Measurements from ENCODE around the gene ARHGEF26.

Gene ARHGEF26

DNA sequence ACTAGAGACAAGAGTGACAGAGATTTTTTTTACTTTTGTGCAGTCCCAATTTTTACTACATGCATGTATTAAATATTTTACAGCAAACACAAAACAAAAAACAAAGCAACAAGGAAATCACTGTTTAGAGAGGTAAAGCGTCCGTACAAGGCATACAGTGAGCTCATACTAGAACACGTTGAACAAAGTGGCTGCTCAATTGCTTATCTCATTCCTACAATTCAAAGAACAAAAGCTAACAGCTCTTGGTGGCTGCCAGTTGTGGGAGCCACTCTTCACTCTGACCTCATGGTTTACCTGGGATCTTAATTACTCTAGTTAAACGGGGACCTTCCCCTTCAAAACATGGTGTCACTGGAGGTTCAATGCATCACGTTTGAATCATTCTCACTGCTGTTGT lies 7.6 kb upstream of the ARHGEF26 start:
- DNase-seq (ENCODE audit: low read depth in 2 of 2), result no peak

DNA sequence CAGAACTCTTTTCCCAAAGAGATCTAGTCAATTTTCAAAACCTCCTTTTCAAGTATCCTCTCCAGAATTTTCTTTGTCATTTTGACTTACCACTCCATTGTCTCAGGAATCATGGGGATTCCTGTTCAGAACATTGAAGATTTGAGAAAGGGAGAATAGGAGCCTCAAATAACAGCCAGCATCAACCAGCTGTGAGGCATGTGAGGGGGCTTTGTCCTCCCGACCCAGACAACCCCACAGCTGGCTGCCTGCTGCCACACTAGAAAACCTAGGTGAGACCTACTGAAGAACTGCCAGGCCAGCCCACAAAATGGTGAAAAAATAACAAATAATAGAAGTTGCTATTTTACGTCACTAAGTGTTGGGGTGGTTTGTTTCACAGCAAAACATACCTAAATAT lies 5.9 kb upstream of the ARHGEF26 start:
- DNase-seq (ENCODE audit: low read depth in 2 of 2), result no peak

DNA sequence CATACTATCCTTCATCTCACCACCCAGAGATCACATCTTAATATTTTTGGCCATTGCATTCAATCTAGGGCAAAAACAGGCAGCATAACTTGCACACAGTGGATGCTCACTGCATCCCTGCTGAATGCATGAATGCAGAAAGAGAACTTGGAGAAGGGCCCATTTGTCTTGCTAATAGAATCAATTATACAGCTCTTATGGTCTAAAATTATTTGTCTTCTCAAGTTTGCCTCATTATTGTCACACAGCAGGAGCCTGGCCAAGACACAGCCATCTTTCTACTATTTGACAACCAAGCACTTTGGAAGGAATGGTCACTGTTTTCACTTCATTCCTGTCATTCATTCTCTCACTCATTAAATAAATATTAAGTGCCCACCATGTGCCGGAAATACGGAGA lies 1.2 kb upstream of the ARHGEF26 start:
- DNase-seq (ENCODE audit: low read depth in 2 of 2), result no peak

DNA sequence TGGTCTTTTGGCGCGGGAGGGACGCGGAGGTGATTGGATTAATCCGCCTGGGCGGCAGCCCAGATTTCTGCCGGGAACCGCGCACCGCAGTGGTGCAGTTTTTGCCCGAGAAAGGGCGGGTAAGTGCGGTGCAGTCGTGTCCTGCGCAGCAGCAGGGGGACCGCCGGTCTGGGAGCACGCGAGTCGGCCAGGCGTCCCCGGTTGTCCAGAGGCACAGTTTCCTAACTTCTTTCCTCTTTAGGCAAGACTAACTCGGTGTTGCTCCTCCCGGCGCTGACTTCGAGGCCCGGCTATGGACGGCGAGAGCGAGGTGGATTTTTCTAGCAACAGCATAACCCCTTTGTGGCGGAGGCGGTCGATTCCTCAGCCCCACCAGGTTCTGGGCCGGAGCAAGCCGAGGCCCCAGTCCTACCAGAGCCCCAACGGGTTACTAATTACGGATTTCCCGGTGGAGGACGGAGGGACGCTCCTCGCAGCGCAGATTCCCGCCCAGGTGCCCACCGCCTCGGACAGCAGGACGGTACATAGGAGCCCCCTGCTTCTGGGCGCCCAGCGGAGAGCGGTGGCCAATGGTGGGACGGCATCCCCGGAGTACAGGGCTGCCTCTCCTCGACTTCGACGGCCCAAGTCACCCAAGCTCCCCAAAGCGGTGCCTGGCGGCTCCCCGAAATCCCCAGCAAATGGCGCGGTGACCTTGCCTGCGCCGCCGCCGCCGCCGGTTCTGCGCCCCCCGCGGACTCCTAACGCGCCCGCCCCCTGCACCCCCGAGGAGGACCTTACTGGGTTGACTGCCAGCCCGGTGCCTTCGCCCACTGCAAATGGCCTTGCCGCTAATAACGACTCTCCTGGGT lies 736 bp downstream of the ARHGEF26 start:
- DNase-seq (ENCODE audit: low read depth in 2 of 2), result no peak

DNA sequence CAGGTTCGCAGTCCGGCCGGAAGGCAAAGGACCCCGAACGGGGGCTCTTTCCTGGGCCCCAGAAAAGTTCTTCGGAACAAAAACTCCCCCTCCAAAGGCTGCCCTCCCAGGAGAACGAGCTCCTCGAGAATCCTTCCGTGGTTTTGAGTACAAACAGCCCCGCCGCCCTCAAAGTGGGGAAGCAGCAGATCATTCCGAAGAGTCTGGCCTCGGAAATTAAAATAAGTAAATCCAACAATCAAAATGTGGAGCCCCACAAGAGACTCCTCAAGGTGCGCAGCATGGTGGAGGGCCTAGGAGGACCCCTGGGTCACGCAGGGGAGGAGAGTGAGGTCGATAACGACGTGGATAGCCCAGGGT lies 1.3 kb downstream of the ARHGEF26 start:
- no peak for DNase-seq (ENCODE audit: low read depth in 2 of 2)

DNA sequence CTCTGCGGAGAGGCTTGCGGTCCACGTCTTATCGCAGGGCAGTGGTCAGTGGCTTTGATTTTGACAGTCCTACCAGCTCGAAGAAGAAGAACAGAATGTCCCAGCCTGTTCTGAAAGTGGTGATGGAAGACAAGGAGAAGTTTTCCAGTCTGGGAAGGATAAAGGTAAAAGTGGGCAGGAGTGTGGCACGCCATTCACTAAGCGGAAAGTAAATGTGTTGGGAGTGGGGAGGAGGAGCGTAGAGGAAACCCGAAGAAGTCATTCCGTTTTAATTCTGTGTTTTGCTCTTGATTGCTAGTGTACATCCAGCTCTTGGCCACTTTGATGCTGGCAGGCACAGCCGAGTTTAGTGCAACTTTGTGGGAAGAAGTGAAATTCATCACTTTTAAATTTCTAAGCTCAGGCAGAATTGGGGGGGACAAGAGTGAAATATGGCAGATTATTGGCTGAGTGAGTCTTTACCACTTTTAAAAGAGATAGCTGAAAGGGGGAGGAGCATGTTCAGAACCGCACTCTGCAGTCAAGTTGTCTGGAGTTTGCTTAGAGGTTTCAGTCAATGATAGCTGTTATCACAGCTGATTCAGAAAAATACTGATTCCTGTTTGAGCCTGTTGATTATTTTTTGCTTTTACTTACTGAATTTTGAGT lies 1.8 kb downstream of the ARHGEF26 start:
- no peak for DNase-seq (ENCODE audit: low read depth in 2 of 2)

DNA sequence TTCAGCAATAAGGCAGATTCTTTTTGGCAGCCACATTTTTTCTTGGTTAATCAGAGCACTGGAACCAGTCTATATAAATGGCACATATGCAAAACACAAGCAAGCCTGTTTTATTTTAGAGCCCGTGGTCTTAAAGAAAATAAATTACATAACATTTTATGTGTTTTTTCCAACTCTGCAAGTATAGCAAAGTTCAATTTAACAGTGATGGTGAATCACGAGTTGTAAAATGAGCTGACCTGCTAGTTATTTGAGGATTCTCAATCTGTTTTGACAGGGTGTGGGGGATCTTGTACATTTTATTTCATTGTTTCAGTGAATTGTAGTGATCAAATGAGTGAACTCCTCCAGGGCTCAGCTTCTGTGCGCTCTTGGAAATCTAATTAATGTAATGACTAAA lies 2.7 kb downstream of the ARHGEF26 start:
- no peak for DNase-seq (ENCODE audit: low read depth in 2 of 2)

DNA sequence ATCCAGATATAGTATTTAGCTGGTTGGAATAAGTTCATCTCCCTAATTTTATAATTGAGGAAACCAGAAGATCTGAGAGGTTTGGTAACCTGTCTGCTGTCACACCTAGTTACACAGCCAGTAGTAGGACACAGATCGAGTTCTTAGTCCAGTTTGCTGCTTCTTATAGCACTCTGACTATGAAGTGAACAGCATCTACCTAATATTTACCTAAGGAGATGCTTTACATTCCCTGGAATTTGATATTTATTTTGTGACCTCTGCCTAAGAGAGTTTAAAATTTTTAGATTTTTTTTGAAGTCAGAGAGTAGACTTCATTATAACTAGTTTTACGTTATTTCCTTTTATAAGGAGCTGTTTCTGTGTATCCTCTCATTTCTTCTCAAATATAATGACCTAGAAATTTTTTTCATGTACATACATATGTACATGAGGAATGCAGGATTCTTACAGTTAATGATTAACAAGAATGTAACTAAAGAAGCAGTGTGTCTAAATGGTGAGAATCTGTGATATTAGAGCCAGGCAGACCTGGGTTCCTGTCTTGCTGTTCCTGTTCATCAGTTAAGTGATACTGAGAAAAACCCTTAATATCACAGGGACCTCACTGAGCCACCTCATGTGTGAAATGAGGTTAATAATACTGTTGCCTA lies 4.3 kb downstream of the ARHGEF26 start:
- DNase-seq (ENCODE audit: low read depth in 2 of 2), result no peak

DNA sequence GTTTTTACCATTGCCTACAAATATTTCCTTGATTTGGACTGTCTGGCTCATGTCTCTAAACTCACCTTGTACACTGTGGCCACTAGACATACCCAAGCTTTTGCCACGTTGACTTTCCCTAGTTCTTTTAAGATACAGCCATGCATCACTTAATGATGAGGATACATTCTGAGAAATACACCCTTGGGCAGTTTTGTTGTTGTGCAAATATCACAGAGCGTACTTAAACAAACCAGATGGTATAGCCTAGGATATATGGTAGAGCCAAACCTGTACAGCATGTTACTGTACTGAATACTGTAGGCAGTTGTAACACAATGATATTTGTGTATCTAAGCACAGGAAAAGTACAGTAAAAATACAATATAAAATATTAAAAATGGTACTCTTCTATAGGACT lies 5.5 kb downstream of the ARHGEF26 start:
- no peak for DNase-seq (ENCODE audit: low read depth in 2 of 2)

DNA sequence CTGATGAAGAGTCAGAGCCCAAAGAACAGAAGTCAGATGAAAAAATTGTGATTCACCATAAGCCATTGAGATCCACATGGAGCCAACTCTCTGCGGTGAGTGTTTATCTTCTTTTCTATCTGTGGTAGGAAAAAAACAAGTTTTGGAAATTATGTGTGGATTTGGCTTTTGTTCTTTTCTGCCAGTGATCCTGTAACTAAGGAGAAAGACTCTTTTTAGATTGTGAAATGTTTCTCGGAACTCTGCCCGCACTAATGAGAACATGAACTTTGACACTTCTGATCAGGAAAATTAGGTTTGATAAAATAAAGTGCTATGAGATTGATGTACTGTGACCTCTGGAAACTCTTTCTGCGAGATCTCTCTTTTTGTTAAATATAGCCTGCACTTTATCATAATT lies 8.4 kb downstream of the ARHGEF26 start:
- no peak for DNase-seq (ENCODE audit: low read depth in 2 of 2)

DNA sequence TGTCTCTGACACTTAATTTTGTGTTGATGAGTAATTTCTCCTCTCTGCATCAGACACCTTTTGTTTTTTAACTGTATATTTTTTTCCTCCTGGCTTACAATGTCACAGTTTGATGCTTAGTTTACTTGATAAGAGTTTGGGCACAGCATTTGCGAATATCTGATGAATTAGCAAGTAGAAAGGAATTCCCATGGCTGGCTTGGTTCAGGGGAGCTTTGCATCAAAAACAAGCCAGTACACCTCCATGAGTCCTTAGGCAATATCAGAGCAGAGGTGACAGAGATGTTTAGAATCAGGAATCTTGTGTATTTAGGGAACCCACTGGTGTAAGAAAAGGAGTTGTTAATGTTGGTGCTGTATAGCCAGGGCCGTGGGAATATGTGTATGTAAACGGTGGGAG lies 9.3 kb downstream of the ARHGEF26 start:
- DNase-seq (ENCODE audit: low read depth in 2 of 2), result no peak

DNA sequence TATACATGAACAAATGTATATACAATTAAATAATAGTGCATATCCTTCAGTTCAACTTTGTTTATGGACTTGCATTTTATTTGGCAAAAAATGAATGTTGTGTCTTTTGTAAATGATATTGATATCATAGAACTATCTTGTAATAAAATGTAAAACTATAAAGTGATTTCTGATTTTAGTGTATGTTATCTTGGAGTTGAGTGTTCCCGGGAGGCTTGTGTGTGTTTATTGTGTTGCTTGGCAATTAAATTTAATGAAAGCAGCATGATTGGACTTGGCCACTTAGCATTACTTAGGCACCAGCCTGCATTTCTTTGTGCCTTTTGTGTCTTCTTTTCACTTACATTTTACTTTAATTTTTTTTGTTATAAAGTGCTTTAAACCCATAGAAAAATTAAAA lies 10.6 kb downstream of the ARHGEF26 start:
- DNase-seq (ENCODE audit: low read depth in 2 of 2), result no peak

DNA sequence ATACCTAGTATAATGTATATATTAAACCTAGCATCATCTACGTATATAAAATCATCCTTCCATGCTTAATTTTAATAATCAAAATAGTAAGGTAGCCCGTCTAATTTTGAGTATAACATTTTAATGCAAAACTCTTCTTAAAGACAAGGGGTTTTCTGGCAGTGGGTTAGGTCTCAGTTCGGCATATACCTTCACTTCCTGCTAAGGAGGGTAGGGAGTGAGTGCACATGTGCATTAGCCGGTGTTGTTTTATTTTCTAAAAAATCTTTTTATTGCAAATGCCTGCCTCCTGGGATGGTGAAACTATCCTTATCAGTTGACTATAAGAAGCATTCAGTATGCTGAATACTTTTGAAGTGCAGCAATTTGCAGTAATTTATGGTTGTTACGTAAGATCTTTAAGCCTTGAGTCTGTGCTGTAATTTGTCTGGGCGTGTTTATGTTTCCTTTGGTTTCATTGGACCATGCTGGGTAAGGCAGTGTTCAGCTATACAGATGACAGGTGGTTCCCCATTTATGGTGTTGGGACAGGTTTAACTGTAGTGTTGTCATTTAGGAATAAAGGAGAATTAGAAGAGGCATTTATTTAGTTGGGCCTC lies 11.7 kb downstream of the ARHGEF26 start:
- DNase-seq (ENCODE audit: low read depth in 2 of 2), result no peak

DNA sequence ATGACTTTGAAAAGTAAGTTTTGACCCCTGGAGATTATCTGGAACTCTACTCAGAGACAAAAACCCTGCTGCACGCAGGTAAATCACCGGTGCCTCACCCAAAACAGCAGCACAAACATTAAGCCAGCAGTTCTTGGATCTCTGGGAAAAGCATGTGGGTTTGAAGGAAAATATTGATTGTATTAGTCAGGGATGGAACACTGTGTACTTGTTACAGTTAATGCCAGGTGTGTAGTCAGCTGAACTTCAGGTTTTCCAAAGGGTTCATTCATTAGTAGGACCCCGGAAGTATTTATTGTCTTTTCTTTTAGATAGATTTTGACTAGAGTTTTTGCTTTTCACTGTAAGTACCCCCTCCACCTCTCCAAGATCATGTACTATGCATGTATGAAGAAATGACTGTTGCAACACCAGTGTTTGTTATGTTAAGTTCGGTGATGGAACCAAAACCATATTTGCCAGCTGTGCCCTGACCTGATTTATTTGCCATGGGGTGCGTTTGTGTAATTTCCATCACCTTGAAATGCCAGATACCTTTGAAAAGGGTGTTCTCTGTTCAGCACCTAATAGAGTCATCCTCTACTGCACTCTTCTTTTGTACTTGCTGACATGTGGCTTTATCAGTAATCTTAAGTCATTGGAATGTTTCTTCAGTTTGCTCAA lies 14.5 kb downstream of the ARHGEF26 start:
- DNase-seq (ENCODE audit: low read depth in 2 of 2), result no peak

DNA sequence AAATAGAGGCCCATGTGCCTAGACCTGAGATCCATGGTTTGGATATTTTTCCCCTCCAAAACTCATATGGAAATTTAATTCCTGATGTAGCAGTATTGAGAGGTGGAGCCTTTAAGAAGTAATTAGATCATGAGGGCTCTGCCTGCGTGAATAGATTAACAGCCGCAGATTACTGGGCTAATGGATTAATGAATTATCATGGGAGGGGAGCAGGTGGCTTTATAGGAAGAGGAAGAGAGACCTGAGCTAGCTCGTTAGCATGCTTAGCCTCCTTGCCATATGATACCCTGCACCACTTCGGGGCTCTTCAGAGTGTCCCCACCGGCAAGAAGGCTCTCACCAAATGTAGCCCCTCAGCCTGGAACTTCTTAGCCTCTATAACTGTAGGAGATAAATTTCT lies 15.8 kb downstream of the ARHGEF26 start:
- no peak for DNase-seq (ENCODE audit: low read depth in 2 of 2)

DNA sequence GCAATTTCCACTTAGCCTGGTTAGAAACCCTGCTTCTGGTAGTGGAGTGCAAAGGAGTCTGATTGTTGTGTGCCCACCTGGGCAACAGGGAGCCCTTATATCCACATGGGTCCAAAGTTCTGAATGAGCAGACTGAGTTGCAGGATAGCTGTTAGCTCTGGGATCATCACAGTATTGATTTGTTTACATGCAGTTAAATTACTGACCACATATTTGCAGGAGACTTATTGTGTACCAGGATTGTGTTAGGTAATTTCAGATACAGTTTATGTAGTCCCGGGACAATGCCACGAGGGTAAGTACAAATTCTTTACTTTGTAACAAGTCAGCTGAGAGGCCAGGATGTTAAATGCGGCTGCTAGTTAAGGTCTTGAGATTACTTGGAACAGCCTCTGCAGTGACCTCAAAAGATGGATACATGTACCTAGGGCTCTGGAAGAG lies 18.8 kb downstream of the ARHGEF26 start:
- no peak for DNase-seq (ENCODE audit: low read depth in 2 of 2)

DNA sequence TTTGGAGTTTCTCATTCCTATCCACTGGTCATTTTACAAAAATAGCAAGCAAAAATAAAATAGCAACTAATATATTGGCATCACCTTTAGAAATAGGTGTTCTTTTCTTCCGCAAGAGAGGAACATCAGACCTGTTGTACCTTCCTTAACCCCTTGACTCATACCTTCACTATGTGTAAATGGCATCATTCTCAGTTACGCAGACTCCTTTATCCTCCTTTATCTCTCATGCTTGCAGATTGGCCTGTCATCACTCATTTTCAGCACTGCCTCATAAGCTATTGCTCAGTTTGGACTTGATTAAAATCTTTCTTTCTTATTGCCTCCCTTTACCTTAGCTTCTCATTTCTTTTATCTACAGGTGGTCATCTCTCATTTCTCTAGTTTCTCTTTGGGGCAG lies 21.4 kb downstream of the ARHGEF26 start:
- no peak for DNase-seq (ENCODE audit: low read depth in 2 of 2)

DNA sequence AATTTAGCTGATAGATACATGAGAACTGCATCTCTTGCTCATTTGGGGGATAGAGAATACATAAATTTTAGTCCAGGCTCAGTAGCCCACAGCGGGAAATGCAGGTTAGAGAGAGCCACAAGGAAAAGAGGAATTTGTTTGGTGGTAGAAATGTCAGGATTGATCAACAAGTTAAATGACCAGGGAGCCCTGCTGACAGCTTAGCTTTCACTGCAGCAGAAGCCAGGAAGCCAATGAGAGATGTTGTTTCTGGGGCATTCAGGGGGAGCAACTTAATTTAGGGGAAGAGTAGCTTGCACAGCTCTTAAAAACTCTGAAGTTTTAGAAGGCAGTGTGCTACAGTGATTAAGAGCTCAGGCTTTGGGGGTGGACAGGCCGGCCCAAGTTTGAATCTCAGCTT lies 22.7 kb downstream of the ARHGEF26 start:
- no peak for DNase-seq (ENCODE audit: low read depth in 2 of 2)

DNA sequence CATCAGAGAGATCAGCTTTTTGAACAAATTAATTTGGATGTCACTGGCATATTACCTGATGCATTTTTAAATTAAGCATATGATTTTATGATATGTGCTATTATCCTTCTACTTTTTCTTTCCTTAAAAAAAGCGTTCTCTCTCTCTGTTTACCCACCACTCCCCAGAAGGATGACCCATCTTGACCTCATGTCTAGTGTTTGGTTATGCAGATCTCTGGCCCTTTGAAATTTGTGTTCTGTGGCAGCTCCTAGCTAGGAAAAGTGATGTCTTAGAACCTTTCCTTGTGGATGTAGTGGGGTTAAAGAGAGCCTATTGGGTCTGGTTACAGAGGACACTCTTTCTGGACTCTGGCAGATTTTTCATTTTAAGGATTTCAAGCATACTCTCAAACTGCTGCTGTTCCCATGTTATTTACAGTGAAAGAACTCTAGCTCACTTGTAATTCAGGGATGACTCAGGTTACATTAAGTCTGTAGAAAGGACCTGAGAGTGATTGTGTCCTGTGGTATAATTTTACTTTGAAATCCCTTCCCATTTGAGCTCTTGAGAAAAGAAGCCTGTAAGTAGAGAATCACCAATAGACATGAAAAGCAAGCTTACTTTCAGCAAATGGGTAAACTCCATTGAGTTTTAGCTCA lies 23.8 kb downstream of the ARHGEF26 start:
- no peak for DNase-seq (ENCODE audit: low read depth in 2 of 2)

DNA sequence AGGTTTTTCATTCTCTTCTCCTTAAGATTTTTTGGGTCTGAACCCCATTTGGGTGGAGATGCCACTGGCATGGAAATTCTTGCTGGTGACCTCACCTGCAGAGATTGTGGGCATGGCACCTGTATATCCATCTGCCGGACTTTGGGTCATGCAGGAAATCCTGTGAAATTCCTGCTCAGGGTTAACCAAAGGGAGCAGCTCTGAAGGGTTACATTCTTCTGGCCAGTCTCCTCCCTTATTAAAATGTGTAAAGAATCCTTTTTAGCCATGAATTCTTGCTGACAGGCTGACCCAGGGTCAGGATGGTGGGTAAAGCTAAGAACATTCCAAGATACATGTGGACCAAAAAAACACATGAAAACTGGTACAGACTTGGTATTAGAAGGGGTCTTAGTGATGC lies 27.4 kb downstream of the ARHGEF26 start:
- no peak for DNase-seq (ENCODE audit: low read depth in 2 of 2)

DNA sequence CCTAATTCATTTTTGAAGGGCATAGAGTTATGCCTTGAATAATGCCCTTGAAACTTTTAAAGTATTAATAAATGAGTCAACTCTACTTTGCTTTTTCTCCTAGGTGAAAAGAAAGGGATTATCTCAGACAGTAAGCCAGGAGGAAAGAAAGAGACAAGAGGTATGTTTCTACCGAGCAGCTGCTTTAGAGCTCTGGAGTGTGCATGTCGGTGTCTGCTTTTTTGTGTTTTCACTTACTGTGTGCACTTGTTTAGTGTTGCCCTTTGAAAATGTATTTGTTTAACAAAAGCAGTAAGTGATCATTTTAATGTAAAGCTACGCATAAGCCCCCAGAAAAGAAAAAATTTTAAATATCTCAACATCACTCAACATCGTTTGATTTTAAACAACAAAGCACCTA lies 28.1 kb downstream of the ARHGEF26 start:
- DNase-seq (ENCODE audit: low read depth in 2 of 2), result no peak

DNA sequence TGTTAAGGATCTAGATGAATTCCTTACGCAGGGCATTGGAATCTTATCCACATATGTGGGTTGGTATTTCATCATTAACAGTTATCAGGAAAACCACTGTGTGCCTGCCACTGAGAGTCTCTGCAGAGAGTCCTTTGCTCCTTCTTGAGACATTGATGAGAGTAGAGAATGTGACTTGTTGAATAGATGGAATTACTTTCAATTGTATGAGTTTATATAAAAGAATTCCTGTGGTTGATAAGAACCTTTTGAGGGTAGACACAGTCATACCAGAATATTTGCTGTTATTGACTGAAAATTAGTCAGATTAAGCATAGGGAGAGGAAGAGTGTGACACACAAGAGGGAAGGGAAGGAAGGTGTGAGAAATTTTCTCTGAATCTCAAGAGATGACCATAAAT lies 30.8 kb downstream of the ARHGEF26 start:
- DNase-seq (ENCODE audit: low read depth in 2 of 2), result no peak
